ENCODE measurements around the gene LHFPL2.
"Not testable (repeated sequence)": the region's sequence is repeated elsewhere in the genome, so short reads cannot be mapped to it uniquely, and the experiment has no call there.

Gene LHFPL2

DNA sequence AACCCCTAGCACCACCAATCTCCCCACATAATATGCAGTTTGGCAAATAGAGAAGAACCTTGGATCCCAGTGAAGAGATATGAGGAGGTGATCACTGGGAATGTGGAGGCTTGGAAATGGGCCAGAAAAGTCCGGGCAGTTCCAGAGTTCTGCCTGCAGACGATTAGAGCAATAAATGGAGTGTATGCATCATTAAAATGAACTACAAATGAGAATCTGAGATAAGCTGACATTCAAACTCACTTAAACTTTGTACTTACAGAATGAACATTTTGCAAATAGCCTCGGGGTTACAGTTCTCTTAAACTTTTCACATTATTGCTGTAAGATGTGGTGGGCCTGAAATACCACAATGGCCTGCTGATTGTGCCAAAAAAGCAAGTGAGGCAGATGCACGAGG, 23.0 kb upstream of the LHFPL2 start:
- TF ChIP-seq, protein P1, sequence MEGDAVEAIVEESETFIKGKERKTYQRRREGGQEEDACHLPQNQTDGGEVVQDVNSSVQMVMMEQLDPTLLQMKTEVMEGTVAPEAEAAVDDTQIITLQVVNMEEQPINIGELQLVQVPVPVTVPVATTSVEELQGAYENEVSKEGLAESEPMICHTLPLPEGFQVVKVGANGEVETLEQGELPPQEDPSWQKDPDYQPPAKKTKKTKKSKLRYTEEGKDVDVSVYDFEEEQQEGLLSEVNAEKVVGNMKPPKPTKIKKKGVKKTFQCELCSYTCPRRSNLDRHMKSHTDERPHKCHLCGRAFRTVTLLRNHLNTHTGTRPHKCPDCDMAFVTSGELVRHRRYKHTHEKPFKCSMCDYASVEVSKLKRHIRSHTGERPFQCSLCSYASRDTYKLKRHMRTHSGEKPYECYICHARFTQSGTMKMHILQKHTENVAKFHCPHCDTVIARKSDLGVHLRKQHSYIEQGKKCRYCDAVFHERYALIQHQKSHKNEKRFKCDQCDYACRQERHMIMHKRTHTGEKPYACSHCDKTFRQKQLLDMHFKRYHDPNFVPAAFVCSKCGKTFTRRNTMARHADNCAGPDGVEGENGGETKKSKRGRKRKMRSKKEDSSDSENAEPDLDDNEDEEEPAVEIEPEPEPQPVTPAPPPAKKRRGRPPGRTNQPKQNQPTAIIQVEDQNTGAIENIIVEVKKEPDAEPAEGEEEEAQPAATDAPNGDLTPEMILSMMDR (IDR thresholded peaks at IDR 0.05; ENCODE audit: low read depth, low read length, missing control alignments), result no peak
- no peak for DNase-seq (ENCODE audit: low read depth)
- H3K4me3 ChIP-seq (ENCODE audit: low read depth, low read length), result no peak overlapping the region

DNA sequence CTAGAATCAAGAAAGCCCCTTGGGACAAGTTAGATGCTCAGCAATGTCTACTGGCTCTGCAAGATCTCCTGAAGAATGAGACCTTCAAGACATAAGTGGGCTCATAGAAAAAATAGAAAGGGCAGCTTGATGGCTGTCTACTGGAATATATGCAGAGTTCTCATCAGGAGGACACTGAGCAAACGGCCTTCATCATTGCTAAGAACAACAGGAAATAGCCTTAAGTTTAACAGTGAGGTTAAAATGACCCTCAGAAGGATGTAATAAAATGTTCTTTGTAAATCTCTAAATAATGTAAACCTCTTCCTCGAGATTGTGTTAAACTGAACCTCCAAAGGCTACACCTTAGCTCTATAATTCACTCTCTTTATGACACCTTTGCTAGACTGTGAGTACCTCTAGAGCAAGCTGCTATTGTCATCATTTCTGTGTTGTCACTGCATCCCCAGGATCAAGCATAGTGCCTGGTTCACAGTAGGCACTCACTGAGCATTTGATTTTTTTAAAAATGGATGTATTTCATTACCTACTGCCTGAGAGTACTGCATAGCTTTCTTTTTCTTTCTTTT, 22.2 kb upstream of the LHFPL2 start:
- TF ChIP-seq, protein P1 (IDR thresholded peaks at IDR 0.05; ENCODE audit: low read depth, low read length, missing control alignments), result no peak
- no peak overlapping the region for H3K4me3 ChIP-seq (ENCODE audit: low read depth, low read length)
- no peak for DNase-seq (ENCODE audit: low read depth)

DNA sequence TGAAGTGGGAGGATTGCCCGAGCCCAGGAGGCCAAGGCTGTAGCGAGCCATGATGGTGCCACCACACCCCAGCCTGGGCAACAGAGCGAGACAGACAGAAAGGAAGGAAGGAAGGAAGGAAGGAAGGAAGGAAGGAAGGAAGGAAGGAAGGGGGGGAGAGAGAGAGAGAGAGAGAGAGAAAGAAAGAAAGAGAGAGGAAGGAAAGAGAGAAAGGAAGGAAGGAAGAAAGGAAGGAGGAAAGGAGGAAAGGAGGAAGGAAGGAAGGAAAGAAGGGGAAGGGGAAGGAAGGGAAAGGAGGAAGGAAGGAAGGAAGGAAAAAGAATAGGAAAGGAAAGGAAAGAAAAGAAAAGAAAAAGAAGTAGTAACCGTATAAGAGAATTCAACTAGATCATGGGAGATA, 20.8 kb upstream of the LHFPL2 start:
- DNase-seq (ENCODE audit: low read depth), result no peak
- no peak overlapping the region for H3K4me3 ChIP-seq (ENCODE audit: low read depth, low read length)
- TF ChIP-seq, protein P1 (IDR thresholded peaks at IDR 0.05; ENCODE audit: low read depth, low read length, missing control alignments), result no peak

DNA sequence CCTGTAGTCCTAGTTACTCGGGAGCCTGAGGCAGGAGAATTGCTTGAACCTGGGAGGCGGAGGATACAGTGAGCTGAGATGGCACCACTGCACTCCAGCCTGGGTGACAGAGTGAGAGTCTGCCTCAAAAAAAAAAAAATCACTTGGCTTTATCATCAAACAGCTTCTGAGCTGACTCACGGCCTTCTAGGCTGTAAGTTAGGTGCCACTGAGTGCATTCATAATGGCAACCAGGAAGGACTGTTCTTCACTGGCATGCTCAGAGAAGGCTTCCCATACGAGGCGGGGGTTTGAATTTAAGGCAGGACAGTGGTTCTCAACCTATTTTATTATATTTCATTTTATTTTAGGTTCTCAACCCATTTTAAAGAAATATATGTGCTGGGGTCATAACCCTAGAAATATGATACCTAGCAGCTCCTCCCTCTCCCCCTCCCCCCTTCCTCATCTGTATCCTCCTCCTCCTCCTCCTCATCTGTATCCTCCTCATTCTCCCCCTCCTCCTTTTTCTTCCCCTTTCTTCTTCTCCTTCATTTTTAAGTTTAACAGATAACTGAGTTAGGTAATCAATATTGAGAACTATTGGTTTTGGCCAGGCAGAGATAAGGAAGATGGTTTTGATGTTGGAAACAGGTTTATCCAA, 19.0 kb upstream of the LHFPL2 start:
- H3K4me3 ChIP-seq (ENCODE audit: low read depth, low read length), result no peak overlapping the region
- DNase-seq (ENCODE audit: low read depth), result no peak
- TF ChIP-seq, protein P1 (IDR thresholded peaks at IDR 0.05; ENCODE audit: low read depth, low read length, missing control alignments), result no peak

DNA sequence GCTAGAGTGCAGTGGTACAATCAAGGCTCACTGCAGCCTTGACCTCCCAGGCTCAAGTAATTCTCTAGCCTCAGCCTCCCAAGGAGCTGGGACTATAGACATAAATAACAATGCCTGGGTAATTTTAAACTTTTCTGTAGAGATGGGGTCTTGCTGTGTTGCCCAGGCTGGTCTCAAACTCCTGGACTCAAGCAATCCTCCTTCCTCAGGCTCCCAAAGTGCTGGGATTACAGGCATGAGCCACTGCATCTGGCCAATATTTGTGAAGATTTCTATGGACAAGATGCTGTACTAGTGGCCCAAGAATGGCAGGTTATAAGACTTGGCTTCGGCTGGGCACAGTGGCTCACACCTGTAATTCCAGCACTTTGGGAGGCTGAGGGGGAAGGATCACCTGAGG, 18.4 kb upstream of the LHFPL2 start:
- not testable (repeated sequence) for H3K4me3 ChIP-seq (ENCODE audit: low read depth, low read length); DNase-seq (ENCODE audit: low read depth)

DNA sequence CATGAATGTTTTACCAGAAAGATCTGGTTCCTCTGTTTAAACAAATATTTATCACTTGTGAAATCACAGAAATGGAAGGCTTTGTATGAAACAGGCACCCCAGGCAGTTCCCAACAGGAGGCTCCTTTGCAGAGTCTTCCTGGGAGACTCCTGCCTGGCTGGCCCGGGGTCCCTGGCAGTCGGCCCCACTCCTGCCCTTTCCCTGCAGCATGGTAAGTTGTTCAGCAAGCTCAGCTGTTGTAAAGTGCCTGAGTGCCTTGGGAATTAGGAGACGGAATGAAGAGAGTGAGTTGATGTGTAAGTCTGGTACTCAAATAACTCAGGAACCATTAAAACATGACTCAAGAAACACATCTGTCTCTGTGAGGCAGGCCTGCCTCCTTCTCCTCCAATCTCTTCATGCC, 17.5 kb upstream of the LHFPL2 start:
- TF ChIP-seq, protein P1 (IDR thresholded peaks at IDR 0.05; ENCODE audit: low read depth, low read length, missing control alignments), result no peak
- no peak overlapping the region for H3K4me3 ChIP-seq (ENCODE audit: low read depth, low read length)
- no peak for DNase-seq (ENCODE audit: low read depth)

DNA sequence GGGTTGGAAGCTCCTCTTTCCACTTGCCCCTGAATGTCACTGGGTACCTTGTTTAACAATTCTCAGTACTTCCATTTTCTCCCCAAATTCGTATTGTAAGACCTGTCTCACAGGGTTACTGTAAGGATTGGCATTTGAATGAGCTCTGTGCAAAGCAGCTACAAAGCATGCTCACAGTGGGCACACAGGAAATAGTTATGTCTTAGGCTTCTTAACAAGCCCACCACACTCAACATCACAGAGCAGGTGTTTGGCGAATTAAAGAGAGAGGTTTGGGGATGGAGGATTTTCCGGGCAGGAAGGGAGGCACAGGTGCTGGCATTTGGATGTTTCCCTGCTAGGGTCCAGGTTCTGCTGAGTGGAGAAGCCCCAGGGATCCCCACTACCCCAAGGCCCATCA, 17.0 kb upstream of the LHFPL2 start:
- TF ChIP-seq, protein P1 (IDR thresholded peaks at IDR 0.05; ENCODE audit: low read depth, low read length, missing control alignments), result no peak
- no peak for DNase-seq (ENCODE audit: low read depth)
- H3K4me3 ChIP-seq (ENCODE audit: low read depth, low read length), result no peak overlapping the region

Data from GM12864 (cell line).